ENCODE measurements around the gene FAM53B.

FAM53B gene

GRCh38 chr10:124667425-124668345, 76.5 kb downstream of the FAM53B start:
- TF ChIP-seq, protein P1, sequence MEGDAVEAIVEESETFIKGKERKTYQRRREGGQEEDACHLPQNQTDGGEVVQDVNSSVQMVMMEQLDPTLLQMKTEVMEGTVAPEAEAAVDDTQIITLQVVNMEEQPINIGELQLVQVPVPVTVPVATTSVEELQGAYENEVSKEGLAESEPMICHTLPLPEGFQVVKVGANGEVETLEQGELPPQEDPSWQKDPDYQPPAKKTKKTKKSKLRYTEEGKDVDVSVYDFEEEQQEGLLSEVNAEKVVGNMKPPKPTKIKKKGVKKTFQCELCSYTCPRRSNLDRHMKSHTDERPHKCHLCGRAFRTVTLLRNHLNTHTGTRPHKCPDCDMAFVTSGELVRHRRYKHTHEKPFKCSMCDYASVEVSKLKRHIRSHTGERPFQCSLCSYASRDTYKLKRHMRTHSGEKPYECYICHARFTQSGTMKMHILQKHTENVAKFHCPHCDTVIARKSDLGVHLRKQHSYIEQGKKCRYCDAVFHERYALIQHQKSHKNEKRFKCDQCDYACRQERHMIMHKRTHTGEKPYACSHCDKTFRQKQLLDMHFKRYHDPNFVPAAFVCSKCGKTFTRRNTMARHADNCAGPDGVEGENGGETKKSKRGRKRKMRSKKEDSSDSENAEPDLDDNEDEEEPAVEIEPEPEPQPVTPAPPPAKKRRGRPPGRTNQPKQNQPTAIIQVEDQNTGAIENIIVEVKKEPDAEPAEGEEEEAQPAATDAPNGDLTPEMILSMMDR (conservative IDR thresholded peaks at IDR 0.05; ENCODE audit: low read length) = no peak
- no peak overlapping the region for H3K4me3 ChIP-seq (ENCODE audit: low read length)
- no peak for DNase-seq (ENCODE audit: low read depth)

GRCh38 chr10:124666494-124666893, 77.7 kb downstream of the FAM53B start:
- no peak overlapping the region for H3K4me3 ChIP-seq (ENCODE audit: low read length)
- TF ChIP-seq, protein P1 (conservative IDR thresholded peaks at IDR 0.05; ENCODE audit: low read length) = no peak
- no peak for DNase-seq (ENCODE audit: low read depth)

GRCh38 chr10:124665980-124666379, 78.2 kb downstream of the FAM53B start:
- H3K4me3 ChIP-seq (ENCODE audit: low read length) = no peak overlapping the region
- DNase-seq (ENCODE audit: low read depth) = no peak
- TF ChIP-seq, protein P1 (conservative IDR thresholded peaks at IDR 0.05; ENCODE audit: low read length) = no peak

DNA sequence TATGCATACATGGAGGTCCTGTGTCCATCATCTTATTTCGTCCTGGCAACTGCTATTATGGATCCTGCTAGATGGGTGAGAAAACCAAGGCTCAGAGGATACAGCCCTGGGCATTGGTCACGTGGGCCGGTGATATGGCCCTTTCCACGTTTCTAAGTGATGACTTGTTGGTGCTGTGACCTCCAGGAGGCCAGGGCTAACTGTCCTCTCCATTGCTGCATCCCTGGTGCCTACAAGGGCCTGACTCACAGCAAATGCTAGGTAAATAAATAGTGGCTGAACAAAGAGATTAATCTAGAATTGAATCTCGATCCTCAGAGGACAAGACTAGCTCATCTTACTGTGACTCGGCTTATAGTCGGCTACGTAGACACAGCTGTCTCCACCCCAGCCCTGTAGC, 78.6 kb downstream of the FAM53B start:
- H3K4me3 ChIP-seq (ENCODE audit: low read length) = no peak overlapping the region
- TF ChIP-seq, protein P1 (conservative IDR thresholded peaks at IDR 0.05; ENCODE audit: low read length) = no peak
- DNase-seq (ENCODE audit: low read depth) = no peak

GRCh38 chr10:124665091-124665490, 79.1 kb downstream of the FAM53B start:
- TF ChIP-seq, protein P1 (conservative IDR thresholded peaks at IDR 0.05; ENCODE audit: low read length) = no peak
- no peak overlapping the region for H3K4me3 ChIP-seq (ENCODE audit: low read length)
- no peak for DNase-seq (ENCODE audit: low read depth)

DNA sequence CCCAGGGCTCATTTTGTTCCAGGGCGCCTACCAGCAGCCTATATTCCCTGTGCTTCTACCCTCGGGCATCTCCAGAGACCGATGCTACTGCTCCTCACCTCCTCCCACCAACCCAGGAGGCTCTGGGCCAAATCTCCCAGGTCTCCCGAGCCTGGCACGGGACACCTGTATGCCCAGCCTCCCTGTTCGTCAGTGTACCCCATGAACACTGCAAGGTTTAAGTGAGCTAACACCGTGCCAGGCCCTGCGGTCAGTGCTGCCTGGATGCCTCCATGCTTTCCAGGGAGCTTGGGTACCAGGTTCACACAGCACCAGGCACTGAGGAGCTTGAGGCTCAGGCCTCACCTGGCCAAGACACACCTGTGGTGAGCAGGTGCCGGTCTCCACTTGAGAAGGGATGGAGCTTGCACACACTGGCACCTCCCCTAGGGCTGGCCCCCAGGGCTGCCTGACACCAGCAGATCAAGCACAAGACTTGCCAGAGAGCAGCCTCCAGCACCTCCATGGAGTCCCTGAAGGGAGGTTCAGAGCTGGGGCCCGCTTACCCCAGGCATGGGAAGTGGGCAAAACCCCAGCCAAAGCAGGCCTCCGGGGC, 80.3 kb downstream of the FAM53B start:
- DNase-seq (ENCODE audit: low read depth) = no peak
- H3K4me3 ChIP-seq (ENCODE audit: low read length) = no peak overlapping the region
- TF ChIP-seq, protein P1 (conservative IDR thresholded peaks at IDR 0.05; ENCODE audit: low read length) = no peak

DNA sequence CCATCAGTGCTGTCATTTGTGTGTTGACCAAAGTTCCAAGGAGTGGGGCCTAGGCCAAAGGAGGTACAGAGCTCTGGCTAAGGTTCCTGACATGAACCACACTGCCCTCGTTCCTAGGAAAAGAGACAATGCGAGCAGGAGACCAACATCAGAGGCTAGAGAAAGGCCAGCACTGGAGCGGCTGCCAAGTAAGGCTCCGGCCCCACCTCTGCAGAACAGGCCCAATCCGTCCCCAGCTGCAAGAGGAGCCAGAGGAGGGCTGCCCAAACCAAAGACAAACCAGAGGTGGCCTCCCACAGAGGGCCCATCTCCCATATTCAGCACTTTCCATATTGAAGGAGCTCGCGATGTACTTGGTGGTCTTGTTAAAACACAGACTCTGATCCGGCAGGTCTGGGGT, 81.0 kb downstream of the FAM53B start:
- no peak for DNase-seq (ENCODE audit: low read depth)
- H3K4me3 ChIP-seq (ENCODE audit: low read length) = no peak overlapping the region
- TF ChIP-seq, protein P1 (conservative IDR thresholded peaks at IDR 0.05; ENCODE audit: low read length) = no peak
